Endometrium (tissue), 2 donors: Measurements from ENCODE around the gene DHX34.

Experiments used
- FAIRE-seq: peaks from 2 replicates; lab custom pipeline; 2012; peaks lifted over from hg19 to GRCh38; lab: Jason Lieb, UNC
- donor health status: control.
- donor health status: control.

The DHX34 gene

DNA sequence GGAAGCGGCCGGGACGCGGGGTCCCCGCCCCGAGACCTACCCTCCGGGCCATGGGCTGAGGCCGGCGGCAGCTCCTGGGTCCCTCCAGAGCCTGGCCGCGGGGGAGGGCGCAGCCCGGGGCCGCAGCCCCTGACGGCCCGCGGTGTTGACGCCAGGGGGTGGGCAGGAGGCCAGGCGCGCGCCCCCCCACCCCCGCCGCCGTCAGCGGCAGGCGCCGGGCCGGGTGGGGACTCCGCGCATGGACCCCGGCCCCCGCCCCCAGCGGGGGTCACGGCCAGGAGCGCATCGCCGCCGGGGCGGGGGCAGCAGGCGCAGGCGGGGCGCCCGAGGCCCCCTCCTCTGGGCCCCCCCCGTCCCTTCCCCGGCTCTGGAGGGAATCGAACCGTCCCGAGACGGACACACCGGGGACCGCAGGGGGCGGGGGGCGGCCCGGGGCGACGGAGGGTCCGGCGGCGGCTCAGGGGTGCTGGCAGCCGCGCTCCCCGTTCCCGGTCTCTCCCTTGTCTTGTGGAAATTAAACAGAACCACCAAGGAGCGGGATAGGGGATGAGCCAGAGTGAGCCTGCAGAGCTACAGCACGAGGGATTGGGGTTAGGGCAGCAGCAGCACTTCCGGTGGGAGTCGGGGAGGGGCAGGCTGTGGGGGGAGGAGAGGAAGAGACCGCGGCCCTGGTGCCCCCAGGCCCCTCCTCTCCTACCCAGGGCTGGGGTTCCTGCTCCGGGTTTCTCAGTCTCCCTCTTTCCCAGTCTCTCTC lies 70.1 kb downstream of the DHX34 start, which contains the start of gene MEIS3:
MEIS3 (minus strand) TSS at position 498 of the 754 bp plus-strand sequence; CDS start at position 52, 446 bp downstream.
- no peak for FAIRE-seq

DNA sequence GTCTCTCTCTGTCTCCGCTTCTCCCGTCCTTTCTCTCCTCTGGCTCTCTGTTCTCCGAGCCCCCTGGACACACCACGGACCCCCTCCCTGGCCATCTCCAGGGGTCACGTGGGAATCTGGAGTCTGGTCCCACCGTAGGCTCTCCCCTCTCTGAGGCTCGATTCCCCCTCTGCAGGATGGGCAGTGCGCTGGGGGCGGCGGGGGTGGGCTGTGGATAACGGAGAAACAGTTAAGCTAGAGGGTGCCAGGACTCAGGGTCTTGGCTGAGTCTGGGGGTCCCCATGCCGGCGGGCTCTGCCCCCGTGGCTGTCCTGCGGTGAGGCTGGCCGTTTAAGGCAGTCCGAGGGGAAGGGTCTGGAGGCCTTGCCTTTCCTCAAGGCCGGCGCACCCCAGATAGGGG lies 70.7 kb downstream of the DHX34 start:
- no peak for FAIRE-seq

DNA sequence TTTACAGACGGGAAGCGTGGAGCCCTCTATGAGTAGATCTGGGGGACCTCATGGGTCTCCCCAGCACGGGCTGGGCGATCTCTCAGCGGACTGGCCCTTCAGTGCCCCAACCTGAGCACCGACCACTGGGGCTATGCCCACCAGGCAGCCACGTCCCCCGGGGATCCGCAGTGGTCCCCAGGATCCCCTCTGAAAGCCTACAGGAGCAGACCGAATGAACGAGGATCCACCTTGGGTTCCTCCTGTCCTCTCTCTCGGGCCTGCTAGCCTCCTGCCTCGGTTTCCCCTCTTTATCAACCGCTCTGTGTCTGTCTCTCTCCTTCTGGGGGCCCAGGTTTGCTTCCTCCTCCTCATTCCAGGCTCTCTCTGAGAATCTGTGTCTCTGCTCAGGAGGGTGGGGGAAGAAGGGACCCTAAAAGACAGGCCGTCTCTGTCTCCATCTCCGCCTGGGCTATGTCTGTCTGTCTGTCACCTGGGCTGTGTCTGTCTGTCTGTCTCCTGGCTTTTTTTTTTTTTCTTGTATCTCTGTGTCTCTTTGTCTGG lies 72.2 kb downstream of the DHX34 start:
- no peak for FAIRE-seq

DNA sequence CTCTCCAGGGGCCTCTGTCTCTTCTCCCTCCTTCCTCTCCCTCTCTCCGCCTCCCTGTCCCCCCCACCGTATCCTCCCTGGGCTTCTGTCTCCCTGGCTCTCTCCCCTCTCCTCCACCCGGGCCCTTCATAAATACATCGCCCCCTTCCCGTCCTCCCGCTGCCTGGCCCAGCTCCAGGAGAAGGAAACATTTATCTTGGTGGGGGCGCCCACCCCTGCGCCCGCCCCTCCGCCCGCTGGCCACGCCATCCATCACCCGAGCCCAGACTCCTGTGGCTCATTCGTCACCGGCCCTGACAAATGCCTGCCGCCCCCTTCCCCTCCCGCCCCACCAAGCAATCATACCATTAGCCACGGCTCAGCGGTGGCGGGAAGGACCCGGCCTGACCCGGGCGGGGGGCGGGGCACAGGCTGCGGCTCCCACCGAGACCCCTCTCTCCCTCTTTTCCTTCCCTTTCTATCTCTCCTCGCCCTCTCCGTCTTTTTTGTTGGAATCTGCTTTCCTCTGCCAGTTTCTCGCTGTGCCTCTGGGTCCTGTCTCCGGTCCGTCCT lies 72.8 kb downstream of the DHX34 start:
- no peak for FAIRE-seq

DNA sequence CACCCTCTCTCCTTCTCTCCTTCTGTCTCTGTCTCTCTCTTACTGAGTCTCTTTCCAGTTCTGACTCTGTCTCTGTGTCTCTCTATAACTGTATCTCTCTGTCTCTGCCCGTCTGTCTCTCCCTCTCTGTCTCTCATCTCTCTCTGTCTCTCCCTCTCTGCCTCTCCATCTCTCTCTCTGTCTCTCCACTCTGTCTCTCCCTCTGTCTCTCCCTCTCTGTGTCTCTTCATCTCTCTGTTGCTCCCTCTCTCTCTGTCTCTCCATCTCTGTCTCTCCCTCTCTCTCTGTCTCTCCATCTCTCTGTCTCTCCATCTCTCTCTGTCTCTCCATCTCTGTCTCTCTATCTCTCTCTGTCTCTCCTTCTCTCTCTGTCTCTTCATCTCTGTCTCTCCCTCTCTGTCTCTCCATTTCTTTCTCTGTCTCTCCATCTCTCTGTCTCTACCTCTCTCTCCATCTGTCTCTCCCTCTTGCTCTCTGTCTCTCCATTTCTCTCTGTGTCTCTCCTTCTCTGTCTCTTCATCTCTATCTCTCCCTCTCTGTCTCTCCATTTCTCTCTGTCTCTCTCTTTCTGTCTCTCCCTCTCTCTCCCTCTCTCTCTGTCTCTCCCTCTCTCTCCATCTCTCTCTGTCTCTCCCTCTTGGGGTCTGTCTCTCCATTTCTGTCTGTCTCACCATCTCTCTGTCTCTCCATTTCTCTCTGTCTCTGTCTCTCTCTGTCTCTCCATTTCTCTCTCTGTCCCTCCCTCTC lies 73.5 kb downstream of the DHX34 start:
- FAIRE-seq = no peak

DNA sequence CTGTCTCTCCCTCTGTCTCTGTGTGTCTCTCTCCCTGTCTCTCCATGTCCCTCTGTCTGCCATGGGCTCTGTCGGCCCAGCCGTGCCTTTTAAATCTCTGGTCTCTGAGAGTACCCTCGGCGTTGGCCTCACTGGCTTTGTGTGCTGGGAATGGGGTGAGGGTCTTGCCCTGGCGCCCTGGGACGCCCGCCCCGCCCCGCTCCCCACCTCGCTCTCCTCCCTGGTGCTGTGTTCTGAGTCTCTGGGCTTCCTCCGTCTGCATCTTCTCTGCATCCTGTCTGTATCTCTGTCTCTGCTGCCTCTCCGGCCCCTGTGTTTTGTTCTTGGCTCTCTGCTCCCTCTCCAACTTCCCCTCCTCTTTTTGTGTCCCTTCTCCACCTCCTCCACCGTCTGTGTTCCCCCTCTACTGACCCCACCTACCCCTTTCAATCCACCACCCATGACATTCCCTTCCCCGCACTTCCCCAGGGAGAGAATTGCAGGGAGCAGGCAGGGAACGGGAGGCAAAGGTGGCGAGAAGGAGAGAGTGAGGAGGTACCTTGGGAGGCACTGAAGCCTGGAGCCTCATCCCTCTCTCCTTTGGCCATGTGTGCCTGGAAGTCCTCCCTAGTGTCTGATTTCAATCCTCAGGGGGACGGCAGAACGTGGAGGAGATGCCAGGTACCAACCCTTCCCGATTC lies 74.2 kb downstream of the DHX34 start:
- FAIRE-seq = no peak

DNA sequence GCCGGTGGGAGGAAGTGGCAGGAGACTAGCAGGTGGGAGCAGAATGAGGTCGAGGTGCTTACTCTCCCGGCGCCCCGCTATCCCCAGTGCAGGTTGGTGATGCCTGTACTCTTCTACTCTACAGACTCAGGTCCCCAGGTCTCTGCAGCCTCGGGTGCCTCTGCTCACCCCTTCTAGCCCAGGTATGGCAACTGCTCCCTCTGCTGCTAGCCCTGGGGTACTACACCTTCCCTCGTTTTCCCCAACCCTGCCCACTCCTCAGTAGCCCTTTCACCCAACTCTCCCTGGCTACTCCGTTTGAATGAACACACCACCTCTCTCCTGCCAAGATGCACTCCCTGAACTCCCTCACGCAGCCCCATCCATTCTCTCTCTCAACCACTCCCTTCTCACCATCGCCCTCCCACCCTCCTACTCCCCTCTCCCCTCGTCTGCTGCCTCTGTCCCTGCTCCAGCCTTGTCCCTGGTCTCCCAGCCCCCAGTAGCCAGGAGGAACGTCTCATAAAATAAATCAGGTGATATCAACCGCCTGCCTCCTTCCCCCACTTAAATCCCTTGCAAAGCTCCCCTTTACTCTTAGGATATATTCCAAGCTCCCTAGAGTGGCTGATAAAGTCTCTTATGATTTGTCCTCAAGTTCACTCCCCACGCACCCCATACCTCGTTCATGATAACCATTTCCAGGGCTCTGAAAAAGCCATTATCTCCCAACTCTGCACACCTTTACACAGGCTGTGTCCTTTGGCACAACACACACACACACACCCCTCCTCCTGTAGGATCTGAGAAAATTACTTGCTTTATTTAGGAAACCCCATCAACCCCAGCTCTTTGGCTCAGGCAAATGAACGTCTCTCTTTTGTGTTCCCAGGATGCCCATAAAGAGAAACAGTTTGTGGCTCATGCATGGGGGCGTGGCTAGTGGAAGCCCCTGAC lies 78.4 kb downstream of the DHX34 start:
- no peak for FAIRE-seq

DNA sequence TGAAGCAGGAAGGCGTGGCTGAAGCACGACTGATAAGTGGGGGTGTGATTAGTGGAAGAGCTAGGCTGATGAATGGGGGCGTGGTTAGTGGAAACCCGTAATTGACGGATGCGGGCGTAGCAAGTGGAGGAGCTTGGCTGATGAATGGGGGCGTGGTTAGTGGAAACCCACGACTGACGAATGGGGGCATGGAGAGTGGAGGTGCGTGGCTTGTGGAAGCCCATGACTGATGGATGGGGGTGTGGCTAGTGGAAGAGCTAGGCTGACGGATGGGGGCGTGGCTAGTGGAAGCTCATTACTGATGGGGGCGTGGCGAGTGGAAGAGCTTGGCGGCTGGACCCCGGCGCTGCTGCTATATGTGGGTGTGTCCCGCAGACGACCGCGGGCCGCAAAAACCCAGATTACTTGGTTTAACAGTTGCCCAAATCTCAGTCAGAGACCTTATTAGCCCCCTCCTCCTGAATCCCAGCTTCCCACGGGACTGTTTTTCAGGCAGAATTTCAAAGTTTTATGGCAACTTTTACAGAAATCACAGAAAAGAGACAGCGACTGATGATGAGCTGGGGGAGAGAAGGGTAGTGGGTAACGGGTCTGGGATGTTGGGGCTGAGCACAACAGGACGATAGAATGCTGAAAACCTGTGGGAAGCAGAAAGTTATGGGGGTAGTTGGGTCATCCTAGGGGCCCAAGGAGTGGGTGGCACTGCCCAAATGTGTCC lies 79.2 kb downstream of the DHX34 start:
- FAIRE-seq = peak; percentile 51

DNA sequence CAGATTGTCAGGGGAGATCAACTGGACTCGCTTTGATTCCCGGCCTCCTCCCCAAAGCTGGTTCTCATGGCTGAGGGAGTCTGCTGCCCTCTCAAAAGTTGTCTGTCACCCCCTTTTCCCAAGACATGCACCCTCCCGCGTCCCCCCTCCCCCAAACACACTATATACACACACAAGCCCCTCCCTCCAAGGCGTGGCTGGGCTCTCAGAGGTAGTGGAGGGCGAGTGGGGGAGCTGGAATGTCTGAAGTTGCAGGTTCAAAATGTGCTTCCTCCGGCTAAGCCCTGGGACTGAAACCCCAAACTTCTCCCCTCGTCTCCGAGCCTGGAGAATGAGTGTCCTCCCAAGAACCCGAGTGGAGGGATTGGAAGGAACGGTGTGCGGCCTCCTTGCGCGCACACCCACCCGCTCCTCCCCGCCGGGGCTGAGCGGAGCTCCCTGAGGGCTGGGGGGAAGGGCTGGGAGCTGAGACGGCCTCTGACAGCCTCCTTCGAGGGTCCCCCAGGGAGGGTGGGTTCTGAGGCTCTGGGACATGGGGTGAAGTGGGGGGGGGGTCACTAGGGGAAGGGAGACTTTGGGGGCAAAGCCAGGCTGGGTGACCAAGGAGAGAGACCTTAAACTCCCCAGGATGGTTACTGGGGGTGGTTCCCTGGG lies 80.2 kb downstream of the DHX34 start:
- no peak for FAIRE-seq

DNA sequence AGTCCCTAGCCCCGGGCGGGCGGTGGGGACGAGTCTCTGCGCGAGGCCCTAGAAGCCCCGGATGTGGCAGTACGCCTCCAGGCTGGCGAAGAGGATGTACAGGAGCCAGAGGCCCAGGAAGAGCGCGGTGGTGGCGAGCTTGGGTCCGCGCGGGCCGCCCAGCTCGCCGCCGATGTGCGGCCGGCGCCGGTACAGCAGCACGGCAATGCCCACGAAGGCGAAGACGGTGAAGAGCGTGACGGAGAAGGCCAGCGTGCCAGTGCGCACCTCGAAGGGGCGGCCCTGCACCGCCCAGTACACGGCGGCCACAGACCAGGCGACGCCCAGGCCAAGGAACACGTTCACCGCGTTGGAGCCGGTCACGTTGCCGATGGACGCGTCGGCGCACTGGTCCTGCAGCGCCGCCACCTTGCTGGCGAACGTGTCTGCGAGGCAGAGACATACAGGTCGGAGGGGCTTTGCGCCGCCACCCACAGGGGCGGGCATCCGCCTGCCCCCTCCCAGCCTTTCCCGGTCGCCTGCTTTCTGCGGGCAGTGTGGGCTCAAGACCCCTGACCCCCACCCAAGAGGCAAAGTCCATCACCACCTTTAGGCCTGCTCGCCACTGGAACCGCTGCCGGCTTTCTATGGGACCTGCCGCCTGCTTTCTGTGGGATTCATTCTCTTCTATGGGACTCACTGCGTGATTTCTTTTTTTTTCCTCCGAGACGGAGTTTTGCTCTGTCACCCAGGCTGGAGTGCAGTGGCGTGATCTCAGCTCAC lies 81.1 kb downstream of the DHX34 start:
- no peak for FAIRE-seq

DNA sequence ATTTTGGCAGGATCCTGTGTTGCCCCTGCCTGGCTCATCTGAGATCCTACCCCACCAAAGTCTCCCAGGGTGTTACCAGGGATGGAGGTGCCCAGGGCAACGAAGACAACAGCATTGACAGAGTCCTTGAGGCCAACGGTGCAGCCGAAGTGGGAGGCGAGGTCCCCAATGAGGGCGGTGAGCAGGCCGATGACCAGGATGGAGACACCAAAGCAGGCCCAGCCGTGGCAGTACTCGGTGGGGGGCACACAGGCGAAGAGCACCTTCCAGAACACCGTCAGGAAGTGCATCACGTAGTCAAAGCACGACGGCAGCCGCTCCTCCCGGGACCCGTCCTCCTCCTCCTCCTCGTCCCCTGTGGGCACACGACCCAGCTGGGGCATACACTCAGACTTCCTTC lies 83.0 kb downstream of the DHX34 start:
- no peak for FAIRE-seq
